ENCODE measurements around the gene SASH1.

GRCh38 chr6:148525453-148525852 lies 182.8 kb downstream of the SASH1 start:
- TF ChIP-seq EZH2 (IDR thresholded peaks at IDR 0.05; ENCODE audit: borderline replicate concordance, low read length) (no peak), CTCF (conservative IDR thresholded peaks at IDR 0.05 in 1 of 2, IDR thresholded peaks at IDR 0.05 in 1 of 2; ENCODE audit: extremely low read depth in 1 of 2, insufficient read depth in 1 of 2, low read depth in 1 of 2, low read length in 2 of 2) (no peak)

Measured in mammary epithelial cell (primary cell).